Measurements from ENCODE around the gene MICAL2.

The MICAL2 gene

DNA sequence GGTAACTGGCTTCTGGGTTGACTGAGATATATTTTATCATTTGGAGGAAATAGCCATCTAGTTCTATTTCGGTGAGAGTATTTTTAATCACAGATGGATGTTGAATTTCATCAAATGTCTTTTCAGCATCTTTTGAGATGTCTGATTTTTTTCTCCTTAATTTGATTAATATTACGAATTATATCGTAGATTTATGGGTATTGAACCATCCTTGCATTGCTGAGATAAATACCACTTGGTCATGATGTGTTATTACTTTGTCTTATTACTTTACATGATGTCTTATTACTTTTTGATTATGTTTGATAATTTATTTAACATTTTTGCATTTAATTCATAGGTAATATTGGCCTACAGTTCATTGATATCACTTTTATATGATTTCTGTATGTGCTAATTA is 188.2 kb downstream of the MICAL2 start:
- DNase-seq = no peak

- DNase-seq = no peak
These were observed 191.0 kb downstream of the MICAL2 start for GRCh38 chr11:12301379-12301778.

DNA sequence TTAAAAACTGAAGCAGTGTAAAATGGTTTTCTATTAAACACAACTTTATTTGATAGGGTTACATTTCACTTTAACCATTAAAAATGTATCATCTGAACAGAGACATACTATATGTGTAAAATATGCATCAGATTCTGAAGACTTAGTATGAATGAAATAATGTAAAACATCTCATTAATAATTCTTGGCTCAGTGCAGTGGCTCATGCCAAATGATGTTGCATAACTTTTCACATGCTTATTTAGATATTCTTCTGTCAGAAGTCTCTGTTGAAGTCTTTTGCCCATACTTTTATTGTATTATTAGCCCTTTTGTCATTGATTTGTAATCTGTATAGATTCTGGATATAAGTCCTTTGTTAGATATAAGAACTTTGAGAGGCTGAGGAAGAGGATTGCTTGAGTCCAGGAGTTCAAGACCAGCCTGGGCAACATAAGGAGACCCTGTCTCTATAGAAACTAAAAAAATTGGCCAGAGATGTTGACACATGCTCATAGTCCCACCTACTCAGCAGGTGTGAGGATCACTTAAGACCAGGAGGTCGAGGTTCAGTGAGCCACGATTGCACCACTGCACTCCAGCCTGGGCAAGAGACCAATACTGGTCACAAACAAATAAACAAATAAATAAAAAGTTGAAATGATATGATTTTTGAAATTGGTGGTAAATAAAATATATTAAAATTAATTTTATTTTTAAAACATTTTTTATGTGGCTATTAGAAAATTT is 193.2 kb downstream of the MICAL2 start:
- DNase-seq = no peak

GRCh38 chr11:12306830-12307229 is 196.4 kb downstream of the MICAL2 start:
- DNase-seq = no peak

DNA sequence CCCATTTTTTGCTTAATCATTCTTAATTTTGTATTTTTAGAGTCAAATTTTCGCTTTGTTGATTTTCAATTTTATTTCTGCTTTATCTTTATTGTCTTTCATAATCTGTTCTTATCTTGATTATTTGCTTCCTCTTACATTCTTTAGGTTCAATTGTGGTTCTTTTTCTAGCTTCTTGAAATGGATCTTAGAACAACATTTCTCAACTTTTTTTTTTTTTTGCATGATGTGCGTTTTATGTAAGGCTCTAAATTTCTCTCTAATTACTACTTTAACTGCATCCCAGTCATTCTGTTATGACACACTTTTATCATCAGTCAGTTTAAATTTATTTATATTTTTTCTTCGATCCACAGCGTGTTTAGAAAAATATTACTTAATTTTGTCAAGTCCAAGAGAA is 201.7 kb downstream of the MICAL2 start:
- no peak for DNase-seq

Measured in NCI-H2107 (cell line).